HG03064 (cell line): Measurements from ENCODE around the gene GLRA1.

Source experiments
- ATAC-seq: cut with Tn5 transposase; IDR thresholded peaks from one replicate; pipeline ENCODE4 v1.9.1; 2021; ENCODE audit warnings: low read depth; ENCODE audit not compliant: unreplicated experiment

The GLRA1 gene

GRCh38 chr5:151924564-151925301 is at the start of gene GLRA1:
Gene GLRA1 (minus strand): TSS chr5:151924851. CDS start chr5:151924549, 302 bp downstream.
- ATAC-seq: no peak

GRCh38 chr5:151970885-151971284 is 46.2 kb upstream of the GLRA1 start:
- no peak for ATAC-seq

GRCh38 chr5:151967865-151968264 is 43.2 kb upstream of the GLRA1 start:
- no peak for ATAC-seq

- ATAC-seq: no peak
Measured at GRCh38 chr5:151966046-151966445, 41.4 kb upstream of the GLRA1 start.

GRCh38 chr5:151964471-151964870 is 39.8 kb upstream of the GLRA1 start:
- ATAC-seq: no peak

- ATAC-seq: no peak
Measured at GRCh38 chr5:151961557-151961956, 36.9 kb upstream of the GLRA1 start.

GRCh38 chr5:151958111-151958510 is 33.5 kb upstream of the GLRA1 start:
- ATAC-seq: no peak

GRCh38 chr5:151956725-151957124 is 32.1 kb upstream of the GLRA1 start:
- no peak for ATAC-seq

GRCh38 chr5:151954255-151954654 is 29.6 kb upstream of the GLRA1 start:
- ATAC-seq: no peak

GRCh38 chr5:151953833-151954232 is 29.2 kb upstream of the GLRA1 start:
- ATAC-seq: no peak

GRCh38 chr5:151952238-151952637 is 27.6 kb upstream of the GLRA1 start:
- no peak for ATAC-seq

- no peak for ATAC-seq
Measured at GRCh38 chr5:151950706-151951105, 26.1 kb upstream of the GLRA1 start.

- no peak for ATAC-seq
Measured at GRCh38 chr5:151949701-151950308, 25.2 kb upstream of the GLRA1 start.

- no peak for ATAC-seq
Measured at GRCh38 chr5:151949113-151949512, 24.5 kb upstream of the GLRA1 start.

GRCh38 chr5:151947931-151948608 is 23.4 kb upstream of the GLRA1 start:
- ATAC-seq: no peak

- no peak for ATAC-seq
Measured at GRCh38 chr5:151937851-151938250, 13.2 kb upstream of the GLRA1 start.

- ATAC-seq: no peak
Measured at GRCh38 chr5:151935135-151935695, 10.6 kb upstream of the GLRA1 start.

- ATAC-seq: no peak
Measured at GRCh38 chr5:151931260-151931659, 6.6 kb upstream of the GLRA1 start.

- no peak for ATAC-seq
Measured at GRCh38 chr5:151926188-151926587, 1.5 kb upstream of the GLRA1 start.

GRCh38 chr5:151925340-151925739 is 689 bp upstream of the GLRA1 start:
- no peak for ATAC-seq

GRCh38 chr5:151923866-151924476 is 680 bp downstream of the GLRA1 start:
- ATAC-seq: no peak
